ENCODE results near the gene NPAS3.

DNA sequence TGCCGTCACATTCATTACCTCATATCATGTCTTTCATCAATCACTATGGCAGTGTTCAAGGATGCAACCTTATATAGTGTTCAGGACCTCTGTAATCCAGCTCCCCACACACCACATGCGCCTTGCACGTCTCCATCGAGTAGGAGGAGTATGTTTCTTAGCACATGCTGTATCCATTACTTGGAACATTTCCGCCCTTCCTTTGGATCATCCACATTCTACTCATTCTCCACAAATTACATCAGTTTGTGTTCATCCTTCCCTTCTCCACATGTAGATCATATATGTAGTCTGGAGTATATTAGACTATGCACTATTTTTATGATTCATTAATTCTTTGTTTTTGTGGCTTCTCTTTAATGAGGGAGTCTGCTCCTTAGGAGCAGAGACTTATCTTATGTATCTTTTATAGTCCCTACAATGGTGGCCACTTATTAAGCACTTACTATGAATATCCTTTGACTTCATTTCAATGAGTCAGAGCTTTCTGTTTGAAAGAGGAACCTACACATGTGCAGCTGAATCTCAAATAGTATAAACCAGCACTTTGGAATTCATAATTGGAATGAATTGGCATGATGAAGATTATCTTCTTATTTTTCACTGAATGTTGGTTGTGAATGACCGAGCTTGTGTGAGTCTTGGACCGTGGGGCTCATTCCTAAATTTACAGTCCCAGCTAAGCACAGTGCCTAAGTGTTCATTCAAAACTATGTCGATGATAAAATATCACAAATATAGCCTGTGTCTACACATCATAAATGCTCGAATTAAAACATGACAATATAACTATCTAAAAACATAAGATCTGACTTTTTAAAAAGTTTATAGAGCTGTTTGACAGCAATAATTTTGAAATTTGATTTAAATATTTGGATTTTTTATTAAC lies 30.2 kb upstream of the NPAS3 start:
- no peak for TF ChIP-seq POLR2AphosphoS5 (IDR thresholded peaks at IDR 0.05)
- TF ChIP-seq, protein P1, sequence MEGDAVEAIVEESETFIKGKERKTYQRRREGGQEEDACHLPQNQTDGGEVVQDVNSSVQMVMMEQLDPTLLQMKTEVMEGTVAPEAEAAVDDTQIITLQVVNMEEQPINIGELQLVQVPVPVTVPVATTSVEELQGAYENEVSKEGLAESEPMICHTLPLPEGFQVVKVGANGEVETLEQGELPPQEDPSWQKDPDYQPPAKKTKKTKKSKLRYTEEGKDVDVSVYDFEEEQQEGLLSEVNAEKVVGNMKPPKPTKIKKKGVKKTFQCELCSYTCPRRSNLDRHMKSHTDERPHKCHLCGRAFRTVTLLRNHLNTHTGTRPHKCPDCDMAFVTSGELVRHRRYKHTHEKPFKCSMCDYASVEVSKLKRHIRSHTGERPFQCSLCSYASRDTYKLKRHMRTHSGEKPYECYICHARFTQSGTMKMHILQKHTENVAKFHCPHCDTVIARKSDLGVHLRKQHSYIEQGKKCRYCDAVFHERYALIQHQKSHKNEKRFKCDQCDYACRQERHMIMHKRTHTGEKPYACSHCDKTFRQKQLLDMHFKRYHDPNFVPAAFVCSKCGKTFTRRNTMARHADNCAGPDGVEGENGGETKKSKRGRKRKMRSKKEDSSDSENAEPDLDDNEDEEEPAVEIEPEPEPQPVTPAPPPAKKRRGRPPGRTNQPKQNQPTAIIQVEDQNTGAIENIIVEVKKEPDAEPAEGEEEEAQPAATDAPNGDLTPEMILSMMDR (IDR thresholded peaks at IDR 0.05), result no peak
